AG04449 (cell line): ENCODE results near the gene UCHL1.

Experiments used
- CTCF ChIA-PET: fragments of 350-600 bp; formaldehyde crosslinking; extraction: SDS; loops from one replicate; lab custom pipeline; 2021; ENCODE audit warnings: antibody characterized with exemption; lab: Yijun Ruan, JAX
- POLR2A ChIA-PET: fragments of 400-600, 350-600 bp; formaldehyde crosslinking; extraction: SDS; loops from one replicate; lab custom pipeline; 2020; ENCODE audit warnings: antibody characterized with exemption, inconsistent platforms; lab: Yijun Ruan, JAX
- DNase-seq: peaks from one replicate; pipeline ENCODE4 v3.0.0-alpha.2; 2010; ENCODE audit warnings: low read depth, low spot score
- H3K4me3 ChIP-seq: 2 replicates; pipeline ENCODE4 v1.5.1; 2011; ENCODE audit warnings: low read depth, mild to moderate bottlenecking, control low read depth, low read length
- TF ChIP-seq, protein P1 (sequence below): IDR thresholded peaks from one replicate; pipeline ENCODE4 v1.5.1; 2011; ENCODE audit warnings: mild to moderate bottlenecking, moderate library complexity, low read length, control low read depth, inconsistent platforms; ENCODE audit not compliant: insufficient read depth; ENCODE audit errors: missing control alignments

The UCHL1 gene

GRCh38 chr4:41212616-41213203, 44.0 kb upstream of the UCHL1 start:
- ChIA-PET CTCF (interaction anchor here (0.7 to 14.0 kb wide), 28 partner anchors 11 to 311 kb away, joined by 3 to 336 read pairs (median 4); no protein-coding TSS in a partner anchor), POLR2A (interaction anchor here (0.7 to 1.6 kb wide), 2 partner anchors 40 to 44 kb away, joined by 3 to 7 read pairs; partner anchors contain the start of gene UCHL1)
- TF ChIP-seq, protein P1, sequence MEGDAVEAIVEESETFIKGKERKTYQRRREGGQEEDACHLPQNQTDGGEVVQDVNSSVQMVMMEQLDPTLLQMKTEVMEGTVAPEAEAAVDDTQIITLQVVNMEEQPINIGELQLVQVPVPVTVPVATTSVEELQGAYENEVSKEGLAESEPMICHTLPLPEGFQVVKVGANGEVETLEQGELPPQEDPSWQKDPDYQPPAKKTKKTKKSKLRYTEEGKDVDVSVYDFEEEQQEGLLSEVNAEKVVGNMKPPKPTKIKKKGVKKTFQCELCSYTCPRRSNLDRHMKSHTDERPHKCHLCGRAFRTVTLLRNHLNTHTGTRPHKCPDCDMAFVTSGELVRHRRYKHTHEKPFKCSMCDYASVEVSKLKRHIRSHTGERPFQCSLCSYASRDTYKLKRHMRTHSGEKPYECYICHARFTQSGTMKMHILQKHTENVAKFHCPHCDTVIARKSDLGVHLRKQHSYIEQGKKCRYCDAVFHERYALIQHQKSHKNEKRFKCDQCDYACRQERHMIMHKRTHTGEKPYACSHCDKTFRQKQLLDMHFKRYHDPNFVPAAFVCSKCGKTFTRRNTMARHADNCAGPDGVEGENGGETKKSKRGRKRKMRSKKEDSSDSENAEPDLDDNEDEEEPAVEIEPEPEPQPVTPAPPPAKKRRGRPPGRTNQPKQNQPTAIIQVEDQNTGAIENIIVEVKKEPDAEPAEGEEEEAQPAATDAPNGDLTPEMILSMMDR = peak; percentile 55
- peak overlapping the region; percentile 86 for H3K4me3 ChIP-seq
- DNase-seq = no peak

GRCh38 chr4:41213625-41214135, 43.0 kb upstream of the UCHL1 start:
- ChIA-PET POLR2A (interaction anchor here (0.6 to 1.5 kb wide), 7 partner anchors 9 to 298 kb away, joined by 3 to 10 read pairs (median 4); partner anchors contain the start of gene UCHL1), CTCF (interaction anchor here (0.6 to 14.0 kb wide), 44 partner anchors 8 to 1953 kb away, joined by 3 to 336 read pairs (median 4); no protein-coding TSS in a partner anchor)
- peak overlapping the region; percentile 86 for H3K4me3 ChIP-seq
- TF ChIP-seq, protein P1 = no peak
- no peak for DNase-seq

GRCh38 chr4:41214136-41214824, 42.4 kb upstream of the UCHL1 start, which contains the start of gene APBB2:
APBB2 (minus strand) TSS chr4:41214542; CDS start chr4:41033254, 181,288 bp downstream.
- ChIA-PET POLR2A (interaction anchor here (0.6 to 1.5 kb wide), 11 partner anchors 9 to 299 kb away, joined by 3 to 10 read pairs (median 3); partner anchors contain the start of gene UCHL1), CTCF (interaction anchor here (0.6 to 14.0 kb wide), 40 partner anchors 9 to 1954 kb away, joined by 3 to 336 read pairs (median 4); no protein-coding TSS in a partner anchor)
- peak; percentile 74 for DNase-seq
- TF ChIP-seq, protein P1 = peak; percentile 88
- H3K4me3 ChIP-seq = peak within 1 kb of the TSS; percentile 86

GRCh38 chr4:41214825-41215146, 41.9 kb upstream of the UCHL1 start:
- CTCF ChIA-PET = interaction anchor here (0.6 to 14.0 kb wide), 26 partner anchors 8 to 308 kb away, joined by 3 to 336 read pairs (median 5); no protein-coding TSS in a partner anchor
- POLR2A ChIA-PET = interaction anchor here (0.6 to 1.5 kb wide), 9 partner anchors 10 to 258 kb away, joined by 3 to 10 read pairs (median 3); partner anchors contain the start of gene UCHL1
- H3K4me3 ChIP-seq = peak overlapping the region; percentile 21; the same call in 1 of the 2 replicates
- TF ChIP-seq, protein P1 = no peak
- no peak for DNase-seq

DNA sequence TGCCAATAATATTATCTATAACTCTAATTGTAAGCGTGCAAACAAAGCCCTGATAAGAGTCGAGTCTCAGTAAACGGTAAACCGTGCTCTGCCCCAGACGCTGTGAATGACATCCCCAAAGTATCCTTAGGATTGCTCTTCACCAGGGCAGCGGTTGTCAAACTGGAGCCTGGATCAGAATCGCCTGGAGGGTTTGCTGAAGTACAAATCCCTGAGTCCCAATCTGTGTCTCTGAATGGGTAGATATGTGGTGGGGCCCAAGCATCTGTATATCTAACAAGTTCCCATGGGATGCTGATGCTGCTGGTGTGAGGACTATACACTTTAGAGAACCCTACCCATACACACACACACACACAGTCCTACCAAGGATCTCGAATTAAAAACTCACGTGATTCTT, 41.6 kb upstream of the UCHL1 start:
- ChIA-PET POLR2A (interaction anchor here (1.2 to 1.5 kb wide), 2 partner anchors 39 to 42 kb away, joined by 3 to 4 read pairs; partner anchors contain the start of gene UCHL1), CTCF (interaction anchor here (0.6 to 14.0 kb wide), 18 partner anchors 8 to 308 kb away, joined by 3 to 336 read pairs (median 6); no protein-coding TSS in a partner anchor)
- no peak for DNase-seq
- TF ChIP-seq, protein P1 = no peak
- H3K4me3 ChIP-seq = no peak overlapping the region
